ENCODE data around the gene NID1. TPM values are rescaled to one million over a fixed set of nuclear protein-coding genes. Genes with fewer than 3 reads are reported as not detected.

The NID1 gene
- total and polyA plus RNA-seq, 7 donors, result 12.0 to 31.8 (median 22.2) TPM

DNA sequence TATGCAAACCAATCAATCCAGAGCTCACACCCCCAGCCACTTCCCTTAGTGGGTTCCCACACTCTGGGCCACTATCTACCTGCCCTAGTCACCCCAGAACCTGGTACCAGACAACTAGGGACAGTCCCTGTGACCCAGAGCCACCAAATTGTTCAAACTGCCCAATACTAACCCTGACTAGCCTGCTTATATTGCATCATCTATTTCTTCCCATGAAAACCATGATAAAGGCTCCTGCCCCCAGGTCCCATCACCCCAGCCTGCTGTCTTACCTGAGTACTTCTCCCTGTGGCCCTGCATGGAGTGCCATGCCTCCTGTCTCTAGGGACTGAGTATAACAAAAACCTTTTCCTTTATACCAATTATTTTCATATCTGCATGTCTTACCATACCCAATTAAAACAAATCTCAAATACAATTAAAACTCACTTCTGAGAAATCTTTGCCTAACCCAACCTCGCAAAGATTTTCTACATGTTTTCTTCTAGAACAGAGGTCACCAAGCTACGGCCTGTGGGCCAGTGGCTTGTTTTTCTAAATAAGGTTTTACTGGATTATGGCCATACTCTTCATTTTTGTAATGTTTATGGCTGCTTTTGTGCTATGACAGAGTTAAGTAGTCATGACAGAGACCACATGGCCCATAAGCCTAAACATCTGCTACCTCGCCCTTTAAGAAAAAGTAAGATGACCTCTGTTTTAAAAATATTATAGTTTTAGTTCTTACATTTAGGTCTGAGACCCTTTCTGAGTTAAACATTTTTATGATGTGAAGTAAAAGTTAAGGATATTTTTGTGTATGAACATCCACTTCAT is 31.0 kb upstream of the NID1 start:
- Histone ChIP-seq H3K4me3 (no peak overlapping the region), H3K36me3 (ENCODE audit: insufficient read depth in 1 of 2, low read depth in 1 of 2) (no peaks in the 10 kb centered on the region), H3K4me1 (no peaks in the 10 kb centered on the region), H3K27me3 (ENCODE audit: insufficient read depth in 3 of 3, low read length in 2 of 3) (peaks cover 0 to 20% (median 0%) of the 10 kb centered on the region in 3 donors), H3K9me3 (no peaks in the 10 kb centered on the region), H3K27ac (no peak overlapping the region)
- ATAC-seq, result no peak
- no peak for DNase-seq
- intact Hi-C loops (cut with DNase I), result no loop called here
- 68 to 72% (median 69%) methylated on average over 3 of the region's 3 CpGs for WGBS, 3 donors
- TF ChIP-seq CTCF (IDR thresholded peaks at IDR 0.05), result no peak

- ATAC-seq (no peak), DNase-seq (no peak)
- WGBS, 3 donors, result 39 to 46% (median 42%) methylated on average over 5 of the region's 5 CpGs
- no peaks in the 10 kb centered on the region for H3K36me3 ChIP-seq (ENCODE audit: insufficient read depth in 1 of 2, low read depth in 1 of 2)
- no peaks in the 10 kb centered on the region for H3K4me1 ChIP-seq
- intact Hi-C loops (cut with DNase I), result no loop called here
- H3K27me3 ChIP-seq (ENCODE audit: insufficient read depth in 3 of 3, low read length in 2 of 3), result peaks cover 0 to 9% (median 0%) of the 10 kb centered on the region in 3 donors
- H3K4me3 ChIP-seq, result no peak overlapping the region
- no peak overlapping the region for H3K27ac ChIP-seq
- no peaks in the 10 kb centered on the region for H3K9me3 ChIP-seq
- no peak for TF ChIP-seq CTCF (IDR thresholded peaks at IDR 0.05)
Measured at GRCh38 chr1:236092899-236093298, 28.0 kb upstream of the NID1 start.

DNA sequence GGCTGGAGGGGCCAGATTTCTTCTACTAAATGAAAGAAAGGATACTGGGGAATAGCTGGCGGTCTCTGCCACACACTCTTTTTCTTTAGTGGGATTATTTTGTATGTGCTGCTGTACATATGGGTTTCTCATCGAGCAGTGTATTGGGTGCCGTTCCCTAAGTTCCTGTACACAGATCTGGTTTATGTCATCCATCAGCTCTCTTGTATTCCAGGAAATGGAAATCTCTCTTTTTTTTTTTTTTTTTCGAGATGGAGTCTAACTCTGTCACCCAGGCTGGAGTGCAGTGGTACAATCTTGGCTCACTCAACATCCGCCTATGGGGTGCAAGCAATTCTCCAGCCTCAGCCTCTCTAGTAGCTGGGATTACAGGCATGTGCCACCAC is 27.0 kb upstream of the NID1 start:
- DNase-seq, result no peak
- Histone ChIP-seq H3K36me3 (ENCODE audit: insufficient read depth in 1 of 2, low read depth in 1 of 2) (no peaks in the 10 kb centered on the region), H3K27ac (no peak overlapping the region), H3K27me3 (ENCODE audit: insufficient read depth in 3 of 3, low read length in 2 of 3) (peaks cover 0 to 9% (median 0%) of the 10 kb centered on the region in 3 donors), H3K9me3 (no peaks in the 10 kb centered on the region), H3K4me3 (no peak overlapping the region), H3K4me1 (no peaks in the 10 kb centered on the region)
- TF ChIP-seq CTCF (IDR thresholded peaks at IDR 0.05), result no peak
- WGBS, 3 donors, result 73 to 81% (median 81%) methylated on average over 5 of the region's 5 CpGs
- intact Hi-C loops (cut with DNase I), result no loop called here
- ATAC-seq, result no peak

GRCh38 chr1:236090741-236091147 is 25.9 kb upstream of the NID1 start:
- Histone ChIP-seq H3K4me1 (no peaks in the 10 kb centered on the region), H3K4me3 (no peak overlapping the region), H3K9me3 (no peaks in the 10 kb centered on the region), H3K27me3 (ENCODE audit: insufficient read depth in 3 of 3, low read length in 2 of 3) (peaks cover 0 to 9% (median 0%) of the 10 kb centered on the region in 3 donors), H3K27ac (no peak overlapping the region), H3K36me3 (ENCODE audit: insufficient read depth in 1 of 2, low read depth in 1 of 2) (no peaks in the 10 kb centered on the region)
- 36 to 50% (median 39%) methylated on average over 5 of the region's 5 CpGs for WGBS, 3 donors
- TF ChIP-seq CTCF (IDR thresholded peaks at IDR 0.05), result no peak
- no peak for DNase-seq
- ATAC-seq, result no peak
- intact Hi-C loops (cut with DNase I), result no loop called here

Data from psoas muscle (tissue), 8 donors.